HEK293T (cell line): ENCODE results near the gene MRPS2.

Experiments used
- CTCF ChIA-PET: fragments of 350-600 bp; formaldehyde crosslinking; extraction: SDS; loops from one replicate; lab custom pipeline; 2021; ENCODE audit warnings: antibody characterized with exemption, inconsistent platforms; lab: Yijun Ruan, JAX
- POLR2A ChIA-PET: fragments of 350-600 bp; formaldehyde crosslinking; extraction: SDS; loops from one replicate; lab custom pipeline; 2020; ENCODE audit warnings: antibody characterized with exemption, inconsistent platforms; lab: Yijun Ruan, JAX
- DNase-seq: peaks from one replicate; pipeline ENCODE4 v3.0.0; 2012; ENCODE audit warnings: mixed read lengths; ENCODE audit errors: extremely low spot score
- ARNT ChIP-seq: fragments of 450-650 bp; IDR thresholded peaks from 2 replicates; pipeline ENCODE4 v1.6.1; 2017; ENCODE audit warnings: mild to moderate bottlenecking
- BHLHE40 ChIP-seq: fragments of 450-650 bp; IDR thresholded peaks from 2 replicates; pipeline ENCODE4 v1.6.1; 2016; ENCODE audit warnings: mild to moderate bottlenecking, moderate library complexity, borderline replicate concordance
- CTBP1 ChIP-seq: fragments of 450-650 bp; IDR thresholded peaks from 2 replicates; pipeline ENCODE4 v1.6.1; 2016; ENCODE audit warnings: borderline replicate concordance
- ELF4 ChIP-seq: fragments of 450-650 bp; IDR thresholded peaks from 2 replicates; pipeline ENCODE4 v1.6.1; 2017; ENCODE audit warnings: antibody characterized with exemption
- FOXA1 ChIP-seq: fragments of 450-650 bp; IDR thresholded peaks from 2 replicates; pipeline ENCODE4 v1.6.1; 2016; ENCODE audit warnings: mild to moderate bottlenecking
- FOXK2 ChIP-seq: fragments of 450-650 bp; IDR thresholded peaks from 2 replicates; pipeline ENCODE4 v1.6.1; 2016; ENCODE audit warnings: mild to moderate bottlenecking
- FOXM1 ChIP-seq: fragments of 450-650 bp; IDR thresholded peaks from 2 replicates; pipeline ENCODE4 v1.6.1; 2017; ENCODE audit warnings: mild to moderate bottlenecking, borderline replicate concordance
- HDGF ChIP-seq: fragments of 450-650 bp; IDR thresholded peaks from 2 replicates; pipeline ENCODE4 v1.6.1; 2017; ENCODE audit warnings: antibody characterized with exemption, borderline replicate concordance
- L3MBTL2 ChIP-seq: fragments of 450-650 bp; conservative IDR thresholded peaks from 2 replicates; pipeline ENCODE4 v1.6.1; 2016; ENCODE audit warnings: mild to moderate bottlenecking
- LEF1 ChIP-seq: fragments of 450-650 bp; IDR thresholded peaks from 2 replicates; pipeline ENCODE4 v1.6.1; 2017; ENCODE audit warnings: mild to moderate bottlenecking, borderline replicate concordance
- NFRKB ChIP-seq: fragments of 450-650 bp; IDR thresholded peaks from 2 replicates; pipeline ENCODE4 v1.6.1; 2016; ENCODE audit warnings: mild to moderate bottlenecking, moderate library complexity
- PKNOX1 ChIP-seq: fragments of 450-650 bp; IDR thresholded peaks from 2 replicates; pipeline ENCODE4 v1.6.1; 2016
- SP1 ChIP-seq: fragments of 450-650 bp; IDR thresholded peaks from 2 replicates; pipeline ENCODE4 v1.6.1; 2017
- SUZ12 ChIP-seq: fragments of 450-650 bp; IDR thresholded peaks from 2 replicates; pipeline ENCODE4 v1.6.1; 2016; ENCODE audit warnings: mild to moderate bottlenecking
- TARDBP ChIP-seq: fragments of 450-650 bp; IDR thresholded peaks from 2 replicates; pipeline ENCODE4 v1.6.1; 2016
- ZNF384 ChIP-seq: fragments of 450-650 bp; IDR thresholded peaks from 2 replicates; pipeline ENCODE4 v1.6.1; 2016

The MRPS2 gene

GRCh38 chr9:135480071-135480939 is 20.2 kb upstream of the MRPS2 start:
- CTCF ChIA-PET: interaction anchor here (0.6 to 1.2 kb wide), 4 partner anchors 12 to 691 kb away, joined by 3 to 4 read pairs (median 4); partner anchors contain the start of gene KCNT1
- peak; percentile 64 for DNase-seq
- POLR2A ChIA-PET: interaction anchor here (0.9 to 1.5 kb wide), 6 partner anchors 11 to 25 kb away, joined by 3 to 5 read pairs (median 3); no protein-coding TSS in a partner anchor
- TF ChIP-seq L3MBTL2 (no peak), FOXM1 (no peak)

GRCh38 chr9:135480940-135481310 is 19.6 kb upstream of the MRPS2 start:
- TF ChIP-seq FOXM1 (no peak), CTBP1 (no peak), ELF4 (no peak), PKNOX1 (no peak), SUZ12 (no peak), HDGF (no peak), ZNF384 (no peak)
- ChIA-PET POLR2A (interaction anchor here (0.9 to 1.5 kb wide), 4 partner anchors 12 to 25 kb away, joined by 3 to 5 read pairs (median 4); no protein-coding TSS in a partner anchor), CTCF (interaction anchor here (0.6 to 1.2 kb wide), 3 partner anchors 12 to 221 kb away, joined by 3 to 4 read pairs (median 4); partner anchors contain the start of gene KCNT1)

GRCh38 chr9:135482015-135482754 is 18.3 kb upstream of the MRPS2 start:
- TF ChIP-seq SUZ12 (no peak), LEF1 (no peak), ZNF384 (no peak), CTBP1 (no peak), FOXM1 (no peak), L3MBTL2 (no peak), TARDBP (no peak), FOXK2 (no peak), ELF4 (no peak)
- ChIA-PET CTCF (no interaction called here), POLR2A (no interaction called here)
- no peak for DNase-seq

More at GRCh38 chr9:135480940-135481310, 19.6 kb upstream of the MRPS2 start:
- DNase-seq: no peak

- POLR2A ChIA-PET: no interaction called here
- TF ChIP-seq SUZ12 (no peak), FOXA1 (no peak), BHLHE40 (no peak), LEF1 (no peak), FOXM1 (no peak), PKNOX1 (no peak), L3MBTL2 (no peak), ARNT (no peak), NFRKB (no peak), TARDBP (no peak)
- DNase-seq: no peak
- CTCF ChIA-PET: no interaction called here
Observed at GRCh38 chr9:135484460-135485277, 15.8 kb upstream of the MRPS2 start.

- TF ChIP-seq CTBP1 (no peak), L3MBTL2 (no peak), PKNOX1 (no peak), SUZ12 (no peak), FOXK2 (no peak), LEF1 (no peak), ZNF384 (no peak), FOXA1 (no peak), ELF4 (no peak), SP1 (no peak), HDGF (no peak), TARDBP (no peak), FOXM1 (no peak), ARNT (no peak), NFRKB (no peak), BHLHE40 (no peak)
- no peak for DNase-seq
- CTCF ChIA-PET: interaction anchor here (0.6 kb wide), 1 partner anchor 887 kb away, joined by 3 read pairs; no protein-coding TSS in a partner anchor
- POLR2A ChIA-PET: no interaction called here
Observed at GRCh38 chr9:135485385-135485784, 15.1 kb upstream of the MRPS2 start.
